Measurements from ENCODE around the gene PPRC1.

DNA sequence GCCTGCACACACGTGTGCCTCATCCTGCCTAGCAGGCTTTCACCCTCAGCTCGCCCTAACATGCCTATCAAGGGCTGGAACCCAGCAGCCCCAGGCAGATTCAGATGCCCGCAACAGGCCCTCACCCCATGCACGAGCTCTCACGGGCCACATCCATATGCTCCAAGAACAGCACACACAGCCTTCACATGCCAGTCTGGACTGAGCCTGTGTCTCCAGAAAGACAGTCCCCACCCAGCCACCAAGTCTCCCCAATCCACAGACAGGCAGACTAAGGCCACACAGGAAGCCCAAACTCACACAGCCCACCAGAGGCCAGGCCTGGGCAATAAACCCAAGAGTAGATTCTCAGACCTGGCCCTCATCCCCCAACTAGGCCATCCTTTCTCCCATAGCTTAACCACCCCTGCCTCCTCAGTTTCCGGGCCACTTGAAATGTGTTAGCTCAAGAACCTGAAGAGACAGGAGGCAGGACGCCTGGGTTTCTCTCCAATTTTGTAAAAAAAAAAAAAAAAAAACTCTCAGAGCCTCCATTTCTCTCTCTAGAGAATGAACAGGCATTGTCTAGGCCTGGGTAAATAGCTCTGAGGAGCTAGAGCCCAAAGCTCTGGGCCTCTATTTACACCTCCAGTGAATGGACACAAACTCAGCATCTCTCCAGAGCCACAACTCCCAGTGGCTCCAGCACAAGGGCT, 19.4 kb upstream of the PPRC1 start:
- TF ChIP-seq, protein P1, sequence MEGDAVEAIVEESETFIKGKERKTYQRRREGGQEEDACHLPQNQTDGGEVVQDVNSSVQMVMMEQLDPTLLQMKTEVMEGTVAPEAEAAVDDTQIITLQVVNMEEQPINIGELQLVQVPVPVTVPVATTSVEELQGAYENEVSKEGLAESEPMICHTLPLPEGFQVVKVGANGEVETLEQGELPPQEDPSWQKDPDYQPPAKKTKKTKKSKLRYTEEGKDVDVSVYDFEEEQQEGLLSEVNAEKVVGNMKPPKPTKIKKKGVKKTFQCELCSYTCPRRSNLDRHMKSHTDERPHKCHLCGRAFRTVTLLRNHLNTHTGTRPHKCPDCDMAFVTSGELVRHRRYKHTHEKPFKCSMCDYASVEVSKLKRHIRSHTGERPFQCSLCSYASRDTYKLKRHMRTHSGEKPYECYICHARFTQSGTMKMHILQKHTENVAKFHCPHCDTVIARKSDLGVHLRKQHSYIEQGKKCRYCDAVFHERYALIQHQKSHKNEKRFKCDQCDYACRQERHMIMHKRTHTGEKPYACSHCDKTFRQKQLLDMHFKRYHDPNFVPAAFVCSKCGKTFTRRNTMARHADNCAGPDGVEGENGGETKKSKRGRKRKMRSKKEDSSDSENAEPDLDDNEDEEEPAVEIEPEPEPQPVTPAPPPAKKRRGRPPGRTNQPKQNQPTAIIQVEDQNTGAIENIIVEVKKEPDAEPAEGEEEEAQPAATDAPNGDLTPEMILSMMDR (IDR thresholded peaks at IDR 0.05) = no peak
- no peak for TF ChIP-seq POLR2A (IDR thresholded peaks at IDR 0.05)

Measured in testis (tissue), 2 donors.